OCI-LY3 (cell line): ENCODE results near the gene ABCC5.

Source experiments
- EZH2phosphoT487 ChIP-seq: fragments of 200-600 bp; shearing (Covaris generic); IDR thresholded peaks from 2 replicates; pipeline ENCODE4 v1.6.1; 2018; ENCODE audit warnings: antibody characterized with exemption, mixed run types, low read depth
- TF ChIP-seq, protein P1 (sequence below): fragments of 200-600, 300-600 bp; sonication (generic); IDR thresholded peaks from 2 replicates; pipeline ENCODE4 v1.5.1; 2014; ENCODE audit warnings: antibody characterized with exemption, low read length, low read depth

DNA sequence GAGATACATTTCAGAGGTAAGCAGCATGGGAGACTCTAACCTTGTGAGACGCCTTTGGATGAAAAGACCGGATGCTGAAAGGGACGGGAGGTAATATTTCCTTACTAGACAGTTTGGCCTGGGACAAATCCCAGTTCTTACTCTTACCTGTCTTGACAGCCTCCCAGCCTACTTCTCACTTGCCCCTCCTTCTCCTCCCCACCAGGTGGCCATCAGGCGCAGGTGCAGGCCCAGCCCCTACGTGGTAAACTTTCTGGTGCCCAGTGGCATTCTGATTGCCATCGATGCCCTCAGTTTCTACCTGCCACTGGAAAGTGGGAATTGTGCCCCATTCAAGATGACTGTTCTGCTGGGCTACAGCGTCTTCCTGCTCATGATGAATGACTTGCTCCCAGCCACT is 20.1 kb upstream of the ABCC5 start:
- TF ChIP-seq, protein P1, sequence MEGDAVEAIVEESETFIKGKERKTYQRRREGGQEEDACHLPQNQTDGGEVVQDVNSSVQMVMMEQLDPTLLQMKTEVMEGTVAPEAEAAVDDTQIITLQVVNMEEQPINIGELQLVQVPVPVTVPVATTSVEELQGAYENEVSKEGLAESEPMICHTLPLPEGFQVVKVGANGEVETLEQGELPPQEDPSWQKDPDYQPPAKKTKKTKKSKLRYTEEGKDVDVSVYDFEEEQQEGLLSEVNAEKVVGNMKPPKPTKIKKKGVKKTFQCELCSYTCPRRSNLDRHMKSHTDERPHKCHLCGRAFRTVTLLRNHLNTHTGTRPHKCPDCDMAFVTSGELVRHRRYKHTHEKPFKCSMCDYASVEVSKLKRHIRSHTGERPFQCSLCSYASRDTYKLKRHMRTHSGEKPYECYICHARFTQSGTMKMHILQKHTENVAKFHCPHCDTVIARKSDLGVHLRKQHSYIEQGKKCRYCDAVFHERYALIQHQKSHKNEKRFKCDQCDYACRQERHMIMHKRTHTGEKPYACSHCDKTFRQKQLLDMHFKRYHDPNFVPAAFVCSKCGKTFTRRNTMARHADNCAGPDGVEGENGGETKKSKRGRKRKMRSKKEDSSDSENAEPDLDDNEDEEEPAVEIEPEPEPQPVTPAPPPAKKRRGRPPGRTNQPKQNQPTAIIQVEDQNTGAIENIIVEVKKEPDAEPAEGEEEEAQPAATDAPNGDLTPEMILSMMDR = no peak
- no peak for TF ChIP-seq EZH2phosphoT487
